Mesendoderm (in vitro differentiated cells): ENCODE results near the gene RGS6.

ENCODE experiments used
- DNase-seq: peaks from one replicate; pipeline ENCODE4 v3.0.0; 2013
- H2AK5ac ChIP-seq: 2 replicates; pipeline ENCODE4 v1.6.1; 2013; ENCODE audit warnings: low read length, inconsistent platforms
- H2BK120ac ChIP-seq: 2 replicates; pipeline ENCODE4 v1.6.1; 2013; ENCODE audit warnings: low read depth, mild to moderate bottlenecking, low read length, moderate library complexity, mixed read lengths
- H2BK15ac ChIP-seq: replicated peaks from 2 replicates; pipeline ENCODE4 v1.6.1; 2013; ENCODE audit warnings: low read depth, mild to moderate bottlenecking, moderate library complexity
- H2BK5ac ChIP-seq: 2 replicates; pipeline ENCODE4 v1.6.1; 2013; ENCODE audit warnings: low read length, inconsistent platforms
- H3K18ac ChIP-seq: 2 replicates; pipeline ENCODE4 v1.6.1; 2013; ENCODE audit warnings: mild to moderate bottlenecking, low read length, mixed read lengths
- H3K23ac ChIP-seq: one replicate; pipeline ENCODE4 v1.6.1; 2013; ENCODE audit warnings: low read length
- H3K27ac ChIP-seq: 2 replicates; pipeline ENCODE4 v1.5.1; 2013; ENCODE audit warnings: low read depth, mild to moderate bottlenecking, inconsistent platforms, low read length, moderate library complexity
- H3K27me3 ChIP-seq: 2 replicates; pipeline ENCODE4 v1.6.1; 2013; ENCODE audit warnings: low read length, control low read depth, mild to moderate bottlenecking, inconsistent platforms; ENCODE audit not compliant: insufficient read depth, poor library complexity
- H3K36me3 ChIP-seq: 2 replicates; pipeline ENCODE4 v1.6.1; 2013; ENCODE audit warnings: low read length, inconsistent platforms; ENCODE audit not compliant: control insufficient read depth, insufficient read depth
- H3K4ac ChIP-seq: one replicate; pipeline ENCODE4 v1.6.1; 2013; ENCODE audit warnings: low read depth, mild to moderate bottlenecking, low read length, moderate library complexity
- H3K4me1 ChIP-seq: 2 replicates; pipeline ENCODE4 v1.6.1; 2013; ENCODE audit warnings: low read depth, low read length, inconsistent platforms; ENCODE audit not compliant: control insufficient read depth
- H3K4me2 ChIP-seq: 2 replicates; pipeline ENCODE4 v1.6.1; 2013; ENCODE audit warnings: low read length
- H3K4me3 ChIP-seq: 2 replicates; pipeline ENCODE4 v1.5.1; 2013; ENCODE audit warnings: mild to moderate bottlenecking, low read length
- H3K56ac ChIP-seq: one replicate; pipeline ENCODE4 v1.6.1; 2013; ENCODE audit warnings: low read length
- H3K79me1 ChIP-seq: 2 replicates; pipeline ENCODE4 v1.6.1; 2013; ENCODE audit warnings: low read length, inconsistent platforms
- H3K79me2 ChIP-seq: 2 replicates; pipeline ENCODE4 v1.6.1; 2013; ENCODE audit warnings: mild to moderate bottlenecking, low read length; ENCODE audit not compliant: control insufficient read depth, insufficient read depth
- H3K9ac ChIP-seq: 2 replicates; pipeline ENCODE4 v1.6.1; 2013; ENCODE audit warnings: low read length, inconsistent platforms
- H4K5ac ChIP-seq: one replicate; pipeline ENCODE4 v1.6.1; 2013; ENCODE audit warnings: low read length
- H4K8ac ChIP-seq: one replicate; pipeline ENCODE4 v1.6.1; 2013; ENCODE audit warnings: low read depth, mild to moderate bottlenecking, control low read depth, low read length, moderate library complexity
- WGBS: extraction: QIAGEN DNeasy Blood & Tissue Kit; methylation state at CpG from one replicate; pipeline ENCODE4 v1.1.7; 2013; ENCODE audit warnings: low lambda C conversion rate, missing lambda C conversion rate; ENCODE audit not compliant: insufficient coverage; ENCODE audit errors: extremely low coverage; 5-methylcytosine and 5-hydroxymethylcytosine counted together

The RGS6 gene

DNA sequence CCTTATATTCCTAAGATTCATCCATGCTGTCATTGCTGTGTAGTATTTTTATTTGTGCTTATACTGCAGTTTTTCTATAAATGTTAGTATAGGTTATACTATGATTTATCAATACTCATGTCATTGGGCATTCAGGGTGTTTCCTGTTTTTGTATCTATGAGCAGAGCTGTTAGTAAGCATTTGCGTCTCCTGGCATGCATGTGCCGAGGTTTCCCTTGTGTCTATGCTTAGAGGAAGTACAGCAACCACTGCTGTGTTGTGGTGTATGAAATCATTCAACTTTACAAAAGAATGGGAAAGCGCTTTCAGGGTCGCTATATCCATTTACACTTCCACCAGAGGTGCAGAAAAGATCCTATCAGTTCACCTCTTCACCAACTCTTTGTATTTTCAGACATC lies 122.7 kb downstream of the RGS6 start:
- no peak overlapping the region for H4K8ac ChIP-seq
- H3K9ac ChIP-seq = no peak overlapping the region
- H4K5ac ChIP-seq = no peak overlapping the region
- no peak overlapping the region for H2BK120ac ChIP-seq
- H3K56ac ChIP-seq = no peak overlapping the region
- H3K36me3 ChIP-seq = no peaks in the 10 kb centered on the region
- H3K23ac ChIP-seq = no peak overlapping the region
- no peaks in the 10 kb centered on the region for H3K79me1 ChIP-seq
- no peak overlapping the region for H3K27ac ChIP-seq
- no peak overlapping the region for H2BK5ac ChIP-seq
- no peak for DNase-seq
- no peaks in the 10 kb centered on the region for H3K79me2 ChIP-seq
- H3K4me1 ChIP-seq = no peaks in the 10 kb centered on the region
- H2AK5ac ChIP-seq = no peak overlapping the region
- no peak overlapping the region for H3K4me3 ChIP-seq
- no peak overlapping the region for H3K4me2 ChIP-seq
- H2BK15ac ChIP-seq = no peak overlapping the region
- no CpG with 5 or more reads among the region's 4 CpGs for WGBS
- H3K18ac ChIP-seq = no peak overlapping the region
- H3K27me3 ChIP-seq = no peaks in the 10 kb centered on the region
- H3K4ac ChIP-seq = no peak overlapping the region

DNA sequence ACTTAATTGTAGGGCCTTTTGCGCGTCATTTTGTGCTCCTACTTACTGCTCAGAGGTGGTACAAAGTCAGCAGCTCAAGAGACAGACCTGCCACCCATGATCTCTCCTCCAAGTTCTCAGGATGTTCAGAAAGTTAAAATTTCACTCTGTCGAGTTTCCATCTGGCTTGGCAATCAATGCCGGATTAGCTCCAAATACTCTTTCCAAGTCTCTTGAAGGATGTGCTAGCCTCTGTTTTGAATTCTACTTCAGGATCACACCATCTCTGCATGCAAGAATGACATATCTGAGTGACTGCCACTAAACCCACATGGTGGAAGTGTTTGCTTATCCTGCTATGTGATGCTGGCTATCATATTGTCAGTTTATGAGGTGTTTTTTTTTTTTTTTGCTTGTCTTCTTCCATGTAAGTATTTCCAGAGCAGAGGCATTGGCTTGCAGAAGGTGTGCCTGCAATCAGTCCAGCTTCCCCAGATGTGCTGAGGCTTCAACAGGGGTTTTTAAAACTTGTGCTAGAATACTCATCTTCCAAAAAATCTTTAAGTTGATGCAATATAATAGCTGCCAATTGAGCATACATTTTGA lies 125.6 kb downstream of the RGS6 start:
- no peak overlapping the region for H3K4me3 ChIP-seq
- H2BK5ac ChIP-seq = no peak overlapping the region
- H3K79me1 ChIP-seq = no peaks in the 10 kb centered on the region
- H3K27ac ChIP-seq = no peak overlapping the region
- no peak overlapping the region for H2AK5ac ChIP-seq
- H3K79me2 ChIP-seq = no peaks in the 10 kb centered on the region
- no peak overlapping the region for H3K18ac ChIP-seq
- H3K9ac ChIP-seq = no peak overlapping the region
- no peaks in the 10 kb centered on the region for H3K27me3 ChIP-seq
- H3K4me1 ChIP-seq = no peaks in the 10 kb centered on the region
- H3K56ac ChIP-seq = no peak overlapping the region
- H2BK15ac ChIP-seq = no peak overlapping the region
- H3K36me3 ChIP-seq = no peaks in the 10 kb centered on the region
- H3K23ac ChIP-seq = no peak overlapping the region
- no peak overlapping the region for H4K8ac ChIP-seq
- H3K4ac ChIP-seq = no peak overlapping the region
- no peak overlapping the region for H4K5ac ChIP-seq
- H3K4me2 ChIP-seq = no peak overlapping the region
- no CpG with 5 or more reads among the region's 4 CpGs for WGBS
- no peak for DNase-seq
- H2BK120ac ChIP-seq = no peak overlapping the region

DNA sequence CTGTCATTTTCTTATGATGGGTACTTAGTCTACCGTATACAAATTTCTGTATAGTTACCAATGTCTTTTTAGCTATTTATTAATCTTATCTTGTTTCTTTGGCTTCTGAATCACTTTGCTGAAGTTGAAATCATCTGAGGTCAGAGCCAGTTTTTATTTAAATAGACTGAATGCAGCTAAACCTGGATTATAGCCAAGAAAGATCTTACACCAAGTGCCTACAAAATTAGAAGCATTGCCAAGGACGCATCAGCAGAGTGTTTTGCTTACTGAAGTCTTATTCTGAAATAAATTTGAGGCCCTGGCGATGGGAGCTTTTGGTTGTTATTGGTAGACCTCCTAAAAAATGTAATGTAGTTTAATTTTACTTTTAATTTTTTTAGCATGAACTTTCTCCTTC lies 128.2 kb downstream of the RGS6 start:
- H2BK120ac ChIP-seq = no peak overlapping the region
- no peak for DNase-seq
- H3K27ac ChIP-seq = no peak overlapping the region
- no peaks in the 10 kb centered on the region for H3K36me3 ChIP-seq
- no peak overlapping the region for H2AK5ac ChIP-seq
- no peak overlapping the region for H3K18ac ChIP-seq
- no peak overlapping the region for H4K5ac ChIP-seq
- no peak overlapping the region for H2BK5ac ChIP-seq
- no CpG with 5 or more reads among the region's 3 CpGs for WGBS
- H2BK15ac ChIP-seq = no peak overlapping the region
- no peaks in the 10 kb centered on the region for H3K4me1 ChIP-seq
- H3K23ac ChIP-seq = no peak overlapping the region
- H3K4me3 ChIP-seq = no peak overlapping the region
- no peak overlapping the region for H3K9ac ChIP-seq
- H3K79me2 ChIP-seq = no peaks in the 10 kb centered on the region
- no peak overlapping the region for H4K8ac ChIP-seq
- H3K79me1 ChIP-seq = no peaks in the 10 kb centered on the region
- H3K4ac ChIP-seq = no peak overlapping the region
- no peak overlapping the region for H3K56ac ChIP-seq
- no peaks in the 10 kb centered on the region for H3K27me3 ChIP-seq
- no peak overlapping the region for H3K4me2 ChIP-seq

DNA sequence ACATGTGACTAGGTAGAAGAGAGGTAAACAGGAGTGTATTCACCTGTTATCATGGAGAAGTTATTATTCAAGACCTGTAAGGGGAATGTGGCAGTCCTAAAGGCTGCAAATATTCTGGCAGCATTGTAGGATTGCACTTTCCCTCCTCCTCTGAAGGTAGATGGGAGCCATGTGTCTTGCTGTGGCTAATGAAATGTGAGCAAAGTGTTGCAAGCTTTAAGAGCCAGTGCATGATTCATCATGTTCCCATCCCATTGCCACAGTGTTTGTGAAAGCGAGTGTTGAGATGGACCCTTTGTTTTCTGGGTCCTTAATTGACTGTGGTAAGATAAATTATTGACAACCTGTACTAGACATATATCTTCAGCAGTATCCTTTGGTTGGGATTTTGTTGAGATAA lies 128.7 kb downstream of the RGS6 start:
- no CpG with 5 or more reads among the region's 1 CpG for WGBS
- H2AK5ac ChIP-seq = no peak overlapping the region
- no peak overlapping the region for H3K4me2 ChIP-seq
- no peaks in the 10 kb centered on the region for H3K36me3 ChIP-seq
- H3K4me3 ChIP-seq = no peak overlapping the region
- no peak overlapping the region for H2BK15ac ChIP-seq
- H3K27me3 ChIP-seq = no peaks in the 10 kb centered on the region
- H3K9ac ChIP-seq = no peak overlapping the region
- H4K5ac ChIP-seq = no peak overlapping the region
- no peak overlapping the region for H3K27ac ChIP-seq
- no peak overlapping the region for H3K56ac ChIP-seq
- H3K23ac ChIP-seq = no peak overlapping the region
- no peaks in the 10 kb centered on the region for H3K4me1 ChIP-seq
- H4K8ac ChIP-seq = no peak overlapping the region
- no peaks in the 10 kb centered on the region for H3K79me1 ChIP-seq
- no peak overlapping the region for H3K4ac ChIP-seq
- peak; percentile 6 for DNase-seq
- no peak overlapping the region for H2BK5ac ChIP-seq
- no peak overlapping the region for H2BK120ac ChIP-seq
- no peaks in the 10 kb centered on the region for H3K79me2 ChIP-seq
- no peak overlapping the region for H3K18ac ChIP-seq

DNA sequence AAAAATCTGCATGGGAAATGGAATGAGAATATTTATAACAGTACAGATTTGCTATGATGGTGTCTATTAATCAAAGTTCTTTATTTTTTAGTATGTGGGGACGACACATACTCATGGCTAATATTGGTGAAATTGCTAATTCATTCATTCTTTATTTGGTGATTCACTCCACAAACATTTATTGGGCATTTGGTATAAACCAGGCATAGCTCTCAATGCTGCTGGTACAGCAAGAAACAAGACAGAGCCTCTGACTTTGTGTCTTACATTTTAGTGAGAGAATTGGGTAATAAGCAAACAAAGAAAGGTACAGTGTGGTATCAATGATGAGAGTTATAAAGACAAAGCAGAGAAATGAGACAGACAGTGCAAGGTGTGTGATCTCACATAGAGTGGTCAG lies 129.5 kb downstream of the RGS6 start:
- no CpG with 5 or more reads among the region's 1 CpG for WGBS
- Histone ChIP-seq H3K79me2 (no peaks in the 10 kb centered on the region), H2BK5ac (no peak overlapping the region)

DNA sequence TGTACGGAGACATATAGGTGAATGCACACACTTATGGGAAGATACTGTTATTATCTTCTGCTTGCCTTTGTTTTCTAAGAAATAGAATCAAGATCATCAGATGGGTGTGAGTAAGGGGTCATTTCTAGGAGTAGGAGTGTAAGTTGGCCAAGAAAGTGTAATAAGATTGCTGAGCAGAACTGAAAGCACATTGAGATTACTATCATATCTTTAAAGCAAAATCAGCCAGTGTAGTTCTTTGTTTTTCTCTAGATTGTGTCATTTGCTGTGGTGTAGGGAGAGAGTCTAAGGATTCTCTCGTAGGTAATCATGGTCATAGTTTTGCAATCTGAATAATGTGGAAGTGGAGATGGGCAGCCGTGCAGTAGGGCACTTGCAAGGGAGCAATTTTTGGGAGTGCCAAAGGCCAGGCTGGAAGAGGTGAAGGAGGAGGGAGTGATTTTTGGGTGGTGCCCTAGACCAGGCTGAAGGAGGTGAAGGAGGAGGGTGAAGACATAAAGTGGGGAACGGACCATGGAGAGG lies 131.6 kb downstream of the RGS6 start:
- no CpG with 5 or more reads among the region's 4 CpGs for WGBS
- no peak for DNase-seq
- H2BK5ac ChIP-seq = no peak overlapping the region
- no peaks in the 10 kb centered on the region for H3K4me1 ChIP-seq
- H3K27me3 ChIP-seq = no peaks in the 10 kb centered on the region
- H3K4me2 ChIP-seq = no peak overlapping the region
- H2BK15ac ChIP-seq = no peak overlapping the region
- no peaks in the 10 kb centered on the region for H3K36me3 ChIP-seq
- no peak overlapping the region for H3K23ac ChIP-seq
- H3K79me2 ChIP-seq = no peaks in the 10 kb centered on the region
- no peak overlapping the region for H3K9ac ChIP-seq
- no peak overlapping the region for H3K56ac ChIP-seq
- no peak overlapping the region for H3K27ac ChIP-seq
- no peak overlapping the region for H4K8ac ChIP-seq
- no peak overlapping the region for H2AK5ac ChIP-seq
- no peak overlapping the region for H3K4ac ChIP-seq
- H2BK120ac ChIP-seq = no peak overlapping the region
- no peaks in the 10 kb centered on the region for H3K79me1 ChIP-seq
- H4K5ac ChIP-seq = no peak overlapping the region
- no peak overlapping the region for H3K18ac ChIP-seq
- H3K4me3 ChIP-seq = no peak overlapping the region

More for the DNA sequence above, 129.5 kb downstream of the RGS6 start:
- no peak overlapping the region for H3K56ac ChIP-seq
- no peak overlapping the region for H4K8ac ChIP-seq
- H3K27ac ChIP-seq = no peak overlapping the region
- no peak overlapping the region for H3K18ac ChIP-seq
- no peak overlapping the region for H3K4ac ChIP-seq
- H3K4me3 ChIP-seq = no peak overlapping the region
- no peaks in the 10 kb centered on the region for H3K4me1 ChIP-seq
- H2BK15ac ChIP-seq = no peak overlapping the region
- H2BK120ac ChIP-seq = no peak overlapping the region
- H4K5ac ChIP-seq = no peak overlapping the region
- no peak overlapping the region for H3K23ac ChIP-seq
- no peak overlapping the region for H2AK5ac ChIP-seq
- H3K79me1 ChIP-seq = no peaks in the 10 kb centered on the region
- no peaks in the 10 kb centered on the region for H3K27me3 ChIP-seq
- H3K9ac ChIP-seq = no peak overlapping the region
- H3K36me3 ChIP-seq = no peaks in the 10 kb centered on the region
- H3K4me2 ChIP-seq = no peak overlapping the region
- DNase-seq = no peak
